Measurements from ENCODE around the gene PYCARD.

DNA sequence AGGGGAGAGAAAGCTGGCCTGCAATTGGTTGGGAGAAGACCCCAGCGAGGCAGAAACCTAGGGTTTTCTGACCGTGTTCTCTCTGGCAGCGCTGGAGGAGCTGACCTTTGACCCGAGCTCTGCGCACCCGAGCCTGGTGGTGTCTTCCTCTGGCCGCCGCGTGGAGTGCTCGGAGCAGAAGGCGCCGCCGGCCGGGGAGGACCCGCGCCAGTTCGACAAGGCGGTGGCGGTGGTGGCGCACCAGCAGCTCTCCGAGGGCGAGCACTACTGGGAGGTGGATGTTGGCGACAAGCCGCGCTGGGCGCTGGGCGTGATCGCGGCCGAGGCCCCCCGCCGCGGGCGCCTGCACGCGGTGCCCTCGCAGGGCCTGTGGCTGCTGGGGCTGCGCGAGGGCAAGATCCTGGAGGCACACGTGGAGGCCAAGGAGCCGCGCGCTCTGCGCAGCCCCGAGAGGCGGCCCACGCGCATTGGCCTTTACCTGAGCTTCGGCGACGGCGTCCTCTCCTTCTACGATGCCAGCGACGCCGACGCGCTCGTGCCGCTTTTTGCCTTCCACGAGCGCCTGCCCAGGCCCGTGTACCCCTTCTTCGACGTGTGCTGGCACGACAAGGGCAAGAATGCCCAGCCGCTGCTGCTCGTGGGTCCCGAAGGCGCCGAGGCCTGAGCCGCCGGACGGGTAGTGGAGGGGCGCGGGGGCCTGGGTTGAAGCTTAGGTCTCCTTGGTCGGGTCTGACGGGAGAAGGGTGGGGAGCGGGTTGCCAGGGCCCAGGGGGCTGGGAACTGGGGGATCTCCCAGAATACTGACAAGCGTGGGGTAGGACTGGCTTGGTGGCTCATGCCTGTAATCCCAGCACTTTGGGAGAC, 21.8 kb upstream of the PYCARD start:
- TF ChIP-seq RFX5 (IDR thresholded peaks at IDR 0.05; ENCODE audit: low read depth, low read length) (no peak), MXI1 (IDR thresholded peaks at IDR 0.05; ENCODE audit: low read depth, low read length) (no peak), ZNF232 (CRISPR knock-in tag; IDR thresholded peaks at IDR 0.05) (no peak)
- TF ChIP-seq, protein P1, sequence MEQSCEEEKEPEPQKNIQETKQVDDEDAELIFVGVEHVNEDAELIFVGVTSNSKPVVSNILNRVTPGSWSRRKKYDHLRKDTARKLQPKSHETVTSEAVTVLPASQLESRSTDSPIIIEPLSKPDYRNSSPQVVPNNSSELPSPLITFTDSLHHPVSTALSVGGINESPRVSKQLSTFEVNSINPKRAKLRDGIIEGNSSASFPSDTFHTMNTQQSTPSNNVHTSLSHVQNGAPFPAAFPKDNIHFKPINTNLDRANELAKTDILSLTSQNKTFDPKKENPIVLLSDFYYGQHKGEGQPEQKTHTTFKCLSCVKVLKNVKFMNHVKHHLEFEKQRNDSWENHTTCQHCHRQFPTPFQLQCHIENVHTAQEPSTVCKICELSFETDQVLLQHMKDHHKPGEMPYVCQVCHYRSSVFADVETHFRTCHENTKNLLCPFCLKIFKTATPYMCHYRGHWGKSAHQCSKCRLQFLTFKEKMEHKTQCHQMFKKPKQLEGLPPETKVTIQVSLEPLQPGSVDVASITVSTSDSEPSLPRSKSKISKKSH (CRISPR knock-in tag; IDR thresholded peaks at IDR 0.05): no peak
- TF ChIP-seq, protein P2, sequence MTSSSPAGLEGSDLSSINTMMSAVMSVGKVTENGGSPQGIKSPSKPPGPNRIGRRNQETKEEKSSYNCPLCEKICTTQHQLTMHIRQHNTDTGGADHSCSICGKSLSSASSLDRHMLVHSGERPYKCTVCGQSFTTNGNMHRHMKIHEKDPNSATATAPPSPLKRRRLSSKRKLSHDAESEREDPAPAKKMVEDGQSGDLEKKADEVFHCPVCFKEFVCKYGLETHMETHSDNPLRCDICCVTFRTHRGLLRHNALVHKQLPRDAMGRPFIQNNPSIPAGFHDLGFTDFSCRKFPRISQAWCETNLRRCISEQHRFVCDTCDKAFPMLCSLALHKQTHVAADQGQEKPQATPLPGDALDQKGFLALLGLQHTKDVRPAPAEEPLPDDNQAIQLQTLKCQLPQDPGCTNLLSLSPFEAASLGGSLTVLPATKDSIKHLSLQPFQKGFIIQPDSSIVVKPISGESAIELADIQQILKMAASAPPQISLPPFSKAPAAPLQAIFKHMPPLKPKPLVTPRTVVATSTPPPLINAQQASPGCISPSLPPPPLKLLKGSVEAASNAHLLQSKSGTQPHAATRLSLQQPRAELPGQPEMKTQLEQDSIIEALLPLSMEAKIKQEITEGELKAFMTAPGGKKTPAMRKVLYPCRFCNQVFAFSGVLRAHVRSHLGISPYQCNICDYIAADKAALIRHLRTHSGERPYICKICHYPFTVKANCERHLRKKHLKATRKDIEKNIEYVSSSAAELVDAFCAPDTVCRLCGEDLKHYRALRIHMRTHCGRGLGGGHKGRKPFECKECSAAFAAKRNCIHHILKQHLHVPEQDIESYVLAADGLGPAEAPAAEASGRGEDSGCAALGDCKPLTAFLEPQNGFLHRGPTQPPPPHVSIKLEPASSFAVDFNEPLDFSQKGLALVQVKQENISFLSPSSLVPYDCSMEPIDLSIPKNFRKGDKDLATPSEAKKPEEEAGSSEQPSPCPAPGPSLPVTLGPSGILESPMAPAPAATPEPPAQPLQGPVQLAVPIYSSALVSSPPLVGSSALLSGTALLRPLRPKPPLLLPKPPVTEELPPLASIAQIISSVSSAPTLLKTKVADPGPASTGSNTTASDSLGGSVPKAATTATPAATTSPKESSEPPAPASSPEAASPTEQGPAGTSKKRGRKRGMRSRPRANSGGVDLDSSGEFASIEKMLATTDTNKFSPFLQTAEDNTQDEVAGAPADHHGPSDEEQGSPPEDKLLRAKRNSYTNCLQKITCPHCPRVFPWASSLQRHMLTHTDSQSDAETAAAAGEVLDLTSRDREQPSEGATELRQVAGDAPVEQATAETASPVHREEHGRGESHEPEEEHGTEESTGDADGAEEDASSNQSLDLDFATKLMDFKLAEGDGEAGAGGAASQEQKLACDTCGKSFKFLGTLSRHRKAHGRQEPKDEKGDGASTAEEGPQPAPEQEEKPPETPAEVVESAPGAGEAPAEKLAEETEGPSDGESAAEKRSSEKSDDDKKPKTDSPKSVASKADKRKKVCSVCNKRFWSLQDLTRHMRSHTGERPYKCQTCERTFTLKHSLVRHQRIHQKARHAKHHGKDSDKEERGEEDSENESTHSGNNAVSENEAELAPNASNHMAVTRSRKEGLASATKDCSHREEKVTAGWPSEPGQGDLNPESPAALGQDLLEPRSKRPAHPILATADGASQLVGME (CRISPR knock-in tag; IDR thresholded peaks at IDR 0.05): no peak

Measured in K562 (cell line).